ENCODE data around the gene HOTAIR. TPM values are rescaled to one million over a fixed set of nuclear protein-coding genes. Genes with fewer than 3 reads are reported as not detected.

Gene HOTAIR
- polyA plus RNA-seq, 3 donors, result not detected

GRCh38 chr12:54017878-54018467, 43.2 kb upstream of the HOTAIR start:
- H3K27me3 ChIP-seq (ENCODE audit: control insufficient read depth in 2 of 2, insufficient read depth in 2 of 2, low read length in 2 of 2), result peaks cover 95 to 100% of the 10 kb centered on the region in 2 donors
- H3K9ac ChIP-seq (ENCODE audit: insufficient read depth, low read length, poor library complexity, severe bottlenecking), result no peak overlapping the region
- no peaks in the 10 kb centered on the region for H3K36me3 ChIP-seq (replicated peaks in 1 of 2; ENCODE audit: control insufficient read depth in 1 of 2, insufficient read depth in 2 of 2, low read length in 2 of 2)
- peaks cover 10 to 41% of the 10 kb centered on the region in 2 donors for H3K9me3 ChIP-seq (replicated peaks in 1 of 2; ENCODE audit: control insufficient read depth in 1 of 2, insufficient read depth in 1 of 2, low read length in 2 of 2)
- intact Hi-C loops (cut with micrococcal nuclease), result no loop called here
- peak overlapping the region; percentile 76 for H2AFZ ChIP-seq (ENCODE audit: insufficient read depth, low read depth, low read length, poor library complexity, severe bottlenecking)
- Mint-ChIP-seq H3K27me3 (ENCODE audit: low read depth in 3 of 3) (peaks cover 96 to 100% (median 100%) of the 10 kb centered on the region in 3 donors), H3K4me3 (peak overlapping the region; percentile 63 to 83), H3K27ac (no peak overlapping the region), H3K36me3 (peaks cover 0 to 4% of the 10 kb centered on the region in 2 donors), H3K9me3 (peaks cover 0 to 45% (median 14%) of the 10 kb centered on the region in 7 donors), H3K4me1 (peaks cover 27% of the 10 kb centered on the region)
- no peaks in the 10 kb centered on the region for H4K20me1 ChIP-seq (ENCODE audit: insufficient read depth, low read length)
- H3K4me2 ChIP-seq (replicated peaks; ENCODE audit: extremely low read depth, low read length, poor library complexity, severe bottlenecking), result peak overlapping the region; percentile 69
- H3K4me1 ChIP-seq (ENCODE audit: control insufficient read depth in 1 of 2, insufficient read depth in 2 of 2, low read length in 2 of 2), result peaks cover 14 to 16% of the 10 kb centered on the region in 2 donors
- no peak for TF ChIP-seq CTCF (IDR thresholded peaks at IDR 0.05)
- peak overlapping the region; percentile 12 to 64 (median 16) for H3K4me3 ChIP-seq (replicated peaks in 1 of 3; ENCODE audit: low read depth in 2 of 3, low read length in 3 of 3)
- H3K79me2 ChIP-seq (ENCODE audit: insufficient read depth, low read length), result no peaks in the 10 kb centered on the region
- no peak for DNase-seq
- 2% methylated on average over 25 of the region's 34 CpGs for WGBS (ENCODE audit: insufficient coverage)
- no peak overlapping the region for H3K27ac ChIP-seq (ENCODE audit: low read depth in 1 of 2, low read length in 2 of 2)

GRCh38 chr12:54017027-54017788, 42.5 kb upstream of the HOTAIR start:
- H3K4me1 Mint-ChIP-seq, result peaks cover 27% of the 10 kb centered on the region
- DNase-seq, result no peak
- H3K79me2 ChIP-seq (ENCODE audit: insufficient read depth, low read length), result no peaks in the 10 kb centered on the region
- H3K27me3 ChIP-seq (ENCODE audit: control insufficient read depth in 2 of 2, insufficient read depth in 2 of 2, low read length in 2 of 2), result peaks cover 95 to 100% of the 10 kb centered on the region in 2 donors
- no peak overlapping the region for H3K9ac ChIP-seq (ENCODE audit: insufficient read depth, low read length, poor library complexity, severe bottlenecking)
- peak overlapping the region in 2 of 3 experiments; percentile 12 to 64 for H3K4me3 ChIP-seq (replicated peaks in 1 of 3; ENCODE audit: low read depth in 2 of 3, low read length in 3 of 3)
- WGBS (ENCODE audit: insufficient coverage), result 2% methylated on average over 21 of the region's 24 CpGs
- no peaks in the 10 kb centered on the region for H3K36me3 ChIP-seq (replicated peaks in 1 of 2; ENCODE audit: control insufficient read depth in 1 of 2, insufficient read depth in 2 of 2, low read length in 2 of 2)
- peaks cover 0 to 4% of the 10 kb centered on the region in 2 donors for H3K36me3 Mint-ChIP-seq
- intact Hi-C loops (cut with micrococcal nuclease), result no loop called here
- peak overlapping the region; percentile 76 for H2AFZ ChIP-seq (ENCODE audit: insufficient read depth, low read depth, low read length, poor library complexity, severe bottlenecking)
- H3K27ac ChIP-seq (ENCODE audit: low read depth in 1 of 2, low read length in 2 of 2), result no peak overlapping the region
- no peak for TF ChIP-seq CTCF (IDR thresholded peaks at IDR 0.05)
- H3K9me3 Mint-ChIP-seq, result peaks cover 0 to 45% (median 14%) of the 10 kb centered on the region in 7 donors
- H3K27me3 Mint-ChIP-seq (ENCODE audit: low read depth in 3 of 3), result peaks cover 96 to 100% (median 99%) of the 10 kb centered on the region in 3 donors
- H3K9me3 ChIP-seq (replicated peaks in 1 of 2; ENCODE audit: control insufficient read depth in 1 of 2, insufficient read depth in 1 of 2, low read length in 2 of 2), result peaks cover 10 to 41% of the 10 kb centered on the region in 2 donors
- no peak overlapping the region for H3K27ac Mint-ChIP-seq
- peak overlapping the region; percentile 63 to 83 for H3K4me3 Mint-ChIP-seq
- no peaks in the 10 kb centered on the region for H4K20me1 ChIP-seq (ENCODE audit: insufficient read depth, low read length)
- H3K4me2 ChIP-seq (replicated peaks; ENCODE audit: extremely low read depth, low read length, poor library complexity, severe bottlenecking), result peak overlapping the region; percentile 69
- H3K4me1 ChIP-seq (ENCODE audit: control insufficient read depth in 1 of 2, insufficient read depth in 2 of 2, low read length in 2 of 2), result peaks cover 14 to 16% of the 10 kb centered on the region in 2 donors
